Thyroid gland (tissue), 4 donors: ENCODE results near the gene CPLX1. TPM values are rescaled to one million over a fixed set of nuclear protein-coding genes. Genes with fewer than 3 reads are reported as not detected.

Source experiments
- DNase-seq, 2 donors: peaks; one replicate each; pipeline ENCODE4 v3.0.0-alpha.2; 2019
- H3K27ac ChIP-seq, 3 donors: fragments of 200-600 bp; sonication (generic); 1 replicate in 2 of 3; 2 replicates in 1 of 3; pipeline ENCODE4 v1.5.1; 2016 to 2019; ENCODE audit warnings: mild to moderate bottlenecking in 1 of 3, moderate library complexity in 1 of 3
- H3K27me3 ChIP-seq: fragments of 200-600 bp; sonication (generic); one replicate; pipeline ENCODE4 v1.5.1; 2019
- H3K36me3 ChIP-seq, 2 donors: fragments of 200-600 bp; sonication (generic); one replicate each; pipeline ENCODE4 v1.5.1; 2016 to 2019
- H3K4me1 ChIP-seq, 2 donors: fragments of 200-600 bp; sonication (generic); one replicate each; pipeline ENCODE4 v1.5.1; 2017 to 2019
- H3K4me3 ChIP-seq, 3 donors: fragments of 200-600 bp; sonication (generic); replicated peaks in 1 of 3; 1 replicate in 2 of 3; 2 replicates in 1 of 3; pipeline ENCODE4 v1.5.1; 2016; ENCODE audit warnings: mild to moderate bottlenecking in 1 of 3
- H3K9me3 ChIP-seq: fragments of 200-600 bp; sonication (generic); one replicate; pipeline ENCODE4 v1.5.1; 2017
- POLR2A ChIP-seq, 2 donors: fragments of 450-650 bp; IDR thresholded peaks; one replicate each; pipeline ENCODE4 v1.6.1; 2017; ENCODE audit warnings: antibody characterized with exemption in 2 of 2, mild to moderate bottlenecking in 2 of 2, moderate library complexity in 1 of 2
- WGBS, 2 donors: methylation state at CpG; one replicate each; pipeline ENCODE4 v1.1.5; 2017; 5-methylcytosine and 5-hydroxymethylcytosine counted together
- intact Hi-C: fragments of 100-400 bp; cut with DNase I; formaldehyde crosslinking; loops from one replicate; pipeline ENCODE4 v1.15.1; 2023
- total RNA-seq, 4 donors: library from RNA; depleted of rRNA; stranded (reverse); fragments of >200 nt; gene quantifications; one replicate each; pipeline ENCODE4 v1.2.3, GENCODE V29; 2016
- TF ChIP-seq, protein P1 (sequence below), 6 experiments: fragments of 200-600 bp in 3 of 6; fragments of 450-650 bp in 3 of 6; sonication (generic) in 3 of 6; IDR thresholded peaks; one replicate each; pipeline ENCODE4 v1.5.1; 2016 to 2019; ENCODE audit warnings: antibody characterized with exemption in 6 of 6, mild to moderate bottlenecking in 2 of 6, inconsistent platforms in 1 of 6, moderate library complexity in 1 of 6

The CPLX1 gene
- total RNA-seq, 4 donors from 2014 or later = 0.75 to 3.2 (median 1.4) TPM; not detected in 1

- 93 to 94% methylated on average over 25 to 32 of the region's 33 CpGs for WGBS, 2 donors
- Histone ChIP-seq H3K36me3 (peaks cover 28 to 30% of the 10 kb centered on the region in 2 donors), H3K9me3 (no peaks in the 10 kb centered on the region), H3K27me3 (no peaks in the 10 kb centered on the region), H3K4me3 (no peak overlapping the region), H3K4me1 (no peaks in the 10 kb centered on the region), H3K27ac (no peak overlapping the region)
- intact Hi-C loops = no loop called here
- TF ChIP-seq, protein P1, sequence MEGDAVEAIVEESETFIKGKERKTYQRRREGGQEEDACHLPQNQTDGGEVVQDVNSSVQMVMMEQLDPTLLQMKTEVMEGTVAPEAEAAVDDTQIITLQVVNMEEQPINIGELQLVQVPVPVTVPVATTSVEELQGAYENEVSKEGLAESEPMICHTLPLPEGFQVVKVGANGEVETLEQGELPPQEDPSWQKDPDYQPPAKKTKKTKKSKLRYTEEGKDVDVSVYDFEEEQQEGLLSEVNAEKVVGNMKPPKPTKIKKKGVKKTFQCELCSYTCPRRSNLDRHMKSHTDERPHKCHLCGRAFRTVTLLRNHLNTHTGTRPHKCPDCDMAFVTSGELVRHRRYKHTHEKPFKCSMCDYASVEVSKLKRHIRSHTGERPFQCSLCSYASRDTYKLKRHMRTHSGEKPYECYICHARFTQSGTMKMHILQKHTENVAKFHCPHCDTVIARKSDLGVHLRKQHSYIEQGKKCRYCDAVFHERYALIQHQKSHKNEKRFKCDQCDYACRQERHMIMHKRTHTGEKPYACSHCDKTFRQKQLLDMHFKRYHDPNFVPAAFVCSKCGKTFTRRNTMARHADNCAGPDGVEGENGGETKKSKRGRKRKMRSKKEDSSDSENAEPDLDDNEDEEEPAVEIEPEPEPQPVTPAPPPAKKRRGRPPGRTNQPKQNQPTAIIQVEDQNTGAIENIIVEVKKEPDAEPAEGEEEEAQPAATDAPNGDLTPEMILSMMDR (IDR thresholded peaks at IDR 0.05) = no peak
- TF ChIP-seq POLR2A (IDR thresholded peaks at IDR 0.05) = no peak
- DNase-seq = no peak
Observed at GRCh38 chr4:851701-852430, 25.9 kb upstream of the CPLX1 start.

GRCh38 chr4:850323-850945 is 24.5 kb upstream of the CPLX1 start:
- intact Hi-C loops = no loop called here
- no peak overlapping the region for H3K27ac ChIP-seq
- TF ChIP-seq POLR2A (IDR thresholded peaks at IDR 0.05) = no peak
- TF ChIP-seq, protein P1 (IDR thresholded peaks at IDR 0.05) = no peak
- DNase-seq = no peak
- no peaks in the 10 kb centered on the region for H3K4me1 ChIP-seq
- no peaks in the 10 kb centered on the region for H3K27me3 ChIP-seq
- no peaks in the 10 kb centered on the region for H3K9me3 ChIP-seq
- peaks cover 25 to 30% of the 10 kb centered on the region in 2 donors for H3K36me3 ChIP-seq
- no peak overlapping the region for H3K4me3 ChIP-seq
- 89 to 100% methylated on average over 5 to 7 of the region's 18 CpGs for WGBS, 2 donors

- Histone ChIP-seq H3K9me3 (no peaks in the 10 kb centered on the region), H3K36me3 (peaks cover 25 to 26% of the 10 kb centered on the region in 2 donors), H3K27me3 (no peaks in the 10 kb centered on the region), H3K4me1 (no peaks in the 10 kb centered on the region), H3K4me3 (no peak overlapping the region), H3K27ac (no peak overlapping the region)
- DNase-seq = no peak
- TF ChIP-seq, protein P1 (IDR thresholded peaks at IDR 0.05) = no peak
- TF ChIP-seq POLR2A (IDR thresholded peaks at IDR 0.05) = no peak
- intact Hi-C loops = no loop called here
- 89 to 96% methylated on average over 5 to 28 of the region's 50 CpGs for WGBS, 2 donors
Observed at GRCh38 chr4:849478-850175, 23.7 kb upstream of the CPLX1 start.

- Histone ChIP-seq H3K27ac (no peak overlapping the region), H3K4me3 (no peak overlapping the region), H3K27me3 (no peaks in the 10 kb centered on the region), H3K4me1 (no peaks in the 10 kb centered on the region), H3K36me3 (peaks cover 25 to 26% of the 10 kb centered on the region in 2 donors), H3K9me3 (no peaks in the 10 kb centered on the region)
- DNase-seq = no peak
- 85 to 91% methylated on average over 24 to 27 of the region's 27 CpGs for WGBS, 2 donors
- TF ChIP-seq, protein P1 (IDR thresholded peaks at IDR 0.05) = no peak
- no peak for TF ChIP-seq POLR2A (IDR thresholded peaks at IDR 0.05)
- intact Hi-C loops = no loop called here
Observed at GRCh38 chr4:848803-849477, 23.0 kb upstream of the CPLX1 start.
